ENCODE measurements around the gene ATXN7L3B. TPM values are rescaled to one million over a fixed set of nuclear protein-coding genes. Genes with fewer than 3 reads are reported as not detected.

Gene ATXN7L3B
- total RNA-seq, 6 donors from 2014 or later: 11.9 to 28.6 (median 24.8) TPM

DNA sequence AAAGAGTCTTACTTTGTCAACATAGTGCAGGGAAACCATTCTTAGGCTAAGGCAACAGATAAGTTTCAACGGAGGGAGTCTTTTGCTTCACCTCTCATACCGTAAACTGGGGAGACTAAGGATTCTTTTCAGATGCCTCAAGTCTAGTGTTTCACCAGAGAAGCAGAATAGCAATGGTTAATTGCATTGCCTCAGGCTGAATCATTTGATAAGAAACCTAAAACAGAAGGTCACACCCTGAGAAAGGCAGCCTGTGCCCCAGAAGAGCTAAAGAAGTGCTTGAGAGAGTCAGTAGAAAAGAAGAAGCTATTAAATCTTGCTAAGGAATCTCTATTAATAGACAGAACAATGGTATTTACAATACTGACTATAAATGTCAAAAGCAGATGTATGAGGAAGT lies 21.8 kb upstream of the ATXN7L3B start:
- Histone ChIP-seq H3K27me3 (no peaks in the 10 kb centered on the region), H3K27ac (no peak overlapping the region), H3K36me3 (no peaks in the 10 kb centered on the region), H3K4me3 (no peak overlapping the region), H3K9me3 (no peaks in the 10 kb centered on the region), H3K4me1 (no peaks in the 10 kb centered on the region)
- ATAC-seq (ENCODE audit: low FRiP score in 2 of 2) (no peak), DNase-seq (no peak)
- TF ChIP-seq EP300 (IDR thresholded peaks at IDR 0.05): no peak
- WGBS, 2 donors: 36 to 37% methylated on average over 2 of the region's 2 CpGs

- TF ChIP-seq POLR2AphosphoS5 (IDR thresholded peaks at IDR 0.05) (no peak), POLR2A (IDR thresholded peaks at IDR 0.05) (no peak), EP300 (IDR thresholded peaks at IDR 0.05) (no peak)
- TF ChIP-seq, protein P1, sequence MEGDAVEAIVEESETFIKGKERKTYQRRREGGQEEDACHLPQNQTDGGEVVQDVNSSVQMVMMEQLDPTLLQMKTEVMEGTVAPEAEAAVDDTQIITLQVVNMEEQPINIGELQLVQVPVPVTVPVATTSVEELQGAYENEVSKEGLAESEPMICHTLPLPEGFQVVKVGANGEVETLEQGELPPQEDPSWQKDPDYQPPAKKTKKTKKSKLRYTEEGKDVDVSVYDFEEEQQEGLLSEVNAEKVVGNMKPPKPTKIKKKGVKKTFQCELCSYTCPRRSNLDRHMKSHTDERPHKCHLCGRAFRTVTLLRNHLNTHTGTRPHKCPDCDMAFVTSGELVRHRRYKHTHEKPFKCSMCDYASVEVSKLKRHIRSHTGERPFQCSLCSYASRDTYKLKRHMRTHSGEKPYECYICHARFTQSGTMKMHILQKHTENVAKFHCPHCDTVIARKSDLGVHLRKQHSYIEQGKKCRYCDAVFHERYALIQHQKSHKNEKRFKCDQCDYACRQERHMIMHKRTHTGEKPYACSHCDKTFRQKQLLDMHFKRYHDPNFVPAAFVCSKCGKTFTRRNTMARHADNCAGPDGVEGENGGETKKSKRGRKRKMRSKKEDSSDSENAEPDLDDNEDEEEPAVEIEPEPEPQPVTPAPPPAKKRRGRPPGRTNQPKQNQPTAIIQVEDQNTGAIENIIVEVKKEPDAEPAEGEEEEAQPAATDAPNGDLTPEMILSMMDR (IDR thresholded peaks at IDR 0.05): no peak
These were observed 11.1 kb upstream of the ATXN7L3B start for GRCh38 chr12:74526535-74526934.

GRCh38 chr12:74527491-74527890 lies 10.1 kb upstream of the ATXN7L3B start:
- no peak for ATAC-seq (ENCODE audit: low FRiP score in 2 of 2)
- WGBS, 2 donors: 67 to 77% methylated on average over 2 of the region's 2 CpGs
- no peak overlapping the region for H3K4me3 ChIP-seq

More at GRCh38 chr12:74526535-74526934, 11.1 kb upstream of the ATXN7L3B start:
- no peaks in the 10 kb centered on the region for H3K36me3 ChIP-seq
- H3K27ac ChIP-seq: no peak overlapping the region
- WGBS, 2 donors: 85% methylated on average over 2 of the region's 2 CpGs
- no peak overlapping the region for H3K4me3 ChIP-seq
- H3K27me3 ChIP-seq: no peaks in the 10 kb centered on the region
- no peaks in the 10 kb centered on the region for H3K4me1 ChIP-seq
- no peaks in the 10 kb centered on the region for H3K9me3 ChIP-seq
- DNase-seq (no peak), ATAC-seq (ENCODE audit: low FRiP score in 2 of 2) (no peak)

DNA sequence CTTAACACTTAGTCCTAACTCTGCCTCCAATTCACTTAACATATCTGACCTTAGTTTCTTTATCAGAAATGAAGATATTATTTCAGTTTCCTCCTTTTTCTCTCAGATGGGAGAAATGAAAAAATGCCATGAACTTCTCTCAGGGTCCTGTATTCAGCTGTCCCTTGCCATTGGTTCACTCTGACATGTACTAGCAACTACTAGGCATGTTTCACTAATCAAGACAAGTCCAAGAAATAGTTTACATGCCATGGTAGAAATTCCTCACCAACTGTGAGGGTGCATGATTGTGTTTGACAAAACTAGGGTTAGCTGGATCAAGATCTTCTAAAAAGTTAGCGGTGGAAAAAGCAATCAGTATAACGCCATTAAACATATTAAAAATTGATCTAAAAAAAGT lies 7.0 kb upstream of the ATXN7L3B start:
- H3K4me3 ChIP-seq: no peak overlapping the region
- TF ChIP-seq, protein P1 (IDR thresholded peaks at IDR 0.05): no peak
- TF ChIP-seq EP300 (IDR thresholded peaks at IDR 0.05): no peak
- TF ChIP-seq POLR2AphosphoS5 (IDR thresholded peaks at IDR 0.05): no peak
- TF ChIP-seq POLR2A (IDR thresholded peaks at IDR 0.05): no peak
- H3K27ac ChIP-seq: no peak overlapping the region
- H3K27me3 ChIP-seq: no peaks in the 10 kb centered on the region
- H3K36me3 ChIP-seq: no peaks in the 10 kb centered on the region
- no peaks in the 10 kb centered on the region for H3K4me1 ChIP-seq
- DNase-seq: no peak
- 74 to 80% methylated on average over 2 of the region's 2 CpGs for WGBS, 2 donors
- H3K9me3 ChIP-seq: no peaks in the 10 kb centered on the region
- no peak for ATAC-seq (ENCODE audit: low FRiP score in 2 of 2)

More at GRCh38 chr12:74527491-74527890, 10.1 kb upstream of the ATXN7L3B start:
- Histone ChIP-seq H3K27me3 (no peaks in the 10 kb centered on the region), H3K4me1 (no peaks in the 10 kb centered on the region), H3K27ac (no peak overlapping the region), H3K9me3 (no peaks in the 10 kb centered on the region), H3K36me3 (no peaks in the 10 kb centered on the region)
- TF ChIP-seq POLR2AphosphoS5 (IDR thresholded peaks at IDR 0.05) (no peak), EP300 (IDR thresholded peaks at IDR 0.05) (no peak), POLR2A (IDR thresholded peaks at IDR 0.05) (no peak)
- TF ChIP-seq, protein P1 (IDR thresholded peaks at IDR 0.05): no peak
- no peak for DNase-seq

- Histone ChIP-seq H3K27ac (no peak overlapping the region), H3K4me1 (peaks cover 21 to 26% (median 22%) of the 10 kb centered on the region in 4 donors), H3K27me3 (no peaks in the 10 kb centered on the region), H3K36me3 (peaks cover 0 to 4% (median 0%) of the 10 kb centered on the region in 4 donors), H3K9me3 (no peaks in the 10 kb centered on the region), H3K4me3 (no peak overlapping the region)
- ATAC-seq (ENCODE audit: low FRiP score in 2 of 2) (no peak), DNase-seq (no peak)
- 82 to 84% methylated on average over 5 of the region's 5 CpGs for WGBS, 2 donors
- TF ChIP-seq, protein P1 (IDR thresholded peaks at IDR 0.05): no peak
- no peak for TF ChIP-seq POLR2A (IDR thresholded peaks at IDR 0.05)
- TF ChIP-seq EP300 (IDR thresholded peaks at IDR 0.05): no peak
- no peak for TF ChIP-seq POLR2AphosphoS5 (IDR thresholded peaks at IDR 0.05)
These were observed 2.1 kb upstream of the ATXN7L3B start for GRCh38 chr12:74535536-74535935.

Data from upper lobe of left lung (tissue), 6 donors.